Measurements from ENCODE around the gene TSC2. TPM values are rescaled to one million over a fixed set of nuclear protein-coding genes. Genes with fewer than 3 reads are reported as not detected.

TSC2 gene
- total and polyA plus RNA-seq, 2 of the 13 experiments (the other 11 are each of a cell fraction or from before 2014, with no cell fraction given) = 19.6 to 40.4 TPM

GRCh38 chr16:2035431-2036199, 12.2 kb upstream of the TSC2 start (continued):
- TF ChIP-seq, protein P1, sequence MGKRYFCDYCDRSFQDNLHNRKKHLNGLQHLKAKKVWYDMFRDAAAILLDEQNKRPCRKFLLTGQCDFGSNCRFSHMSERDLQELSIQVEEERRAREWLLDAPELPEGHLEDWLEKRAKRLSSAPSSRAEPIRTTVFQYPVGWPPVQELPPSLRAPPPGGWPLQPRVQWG (CRISPR knock-in tag; IDR thresholded peaks at IDR 0.05; ENCODE audit: borderline replicate concordance, low read depth) = no peak
- TF ChIP-seq E2F5 (CRISPR knock-in tag; conservative IDR thresholded peaks at IDR 0.05) (peak; percentile 41; the same call in 1 of the 2 replicates), ZBTB44 (CRISPR knock-in tag; IDR thresholded peaks at IDR 0.05) (no peak), ZNF276 (CRISPR knock-in tag; IDR thresholded peaks at IDR 0.05; ENCODE audit: low read depth) (no peak; the same call in 1 of the 2 replicates), ZNF841 (CRISPR knock-in tag; IDR thresholded peaks at IDR 0.05; ENCODE audit: borderline replicate concordance) (no peak), ZNF580 (CRISPR knock-in tag; IDR thresholded peaks at IDR 0.05; ENCODE audit: borderline replicate concordance, low read depth) (0 out of 2 replicates have a peak, but pooled peaks have one; percentile 70), RFXAP (CRISPR knock-in tag; IDR thresholded peaks at IDR 0.05; ENCODE audit: borderline replicate concordance) (peak; percentile 77; the same call in 1 of the 2 replicates), ZFAT (CRISPR knock-in tag; conservative IDR thresholded peaks at IDR 0.05) (no peak), ZMAT3 (CRISPR knock-in tag; conservative IDR thresholded peaks at IDR 0.05) (peak; percentile 73; the same call in 1 of the 2 replicates), TGIF2 (CRISPR knock-in tag; IDR thresholded peaks at IDR 0.05) (no peak), ZNF496 (CRISPR knock-in tag; IDR thresholded peaks at IDR 0.05; ENCODE audit: insufficient replicate concordance) (no peak), SSRP1 (CRISPR knock-in tag; IDR thresholded peaks at IDR 0.05) (no peak), ZNF230 (CRISPR knock-in tag; IDR thresholded peaks at IDR 0.05) (peak; percentile 28; the same call in 1 of the 2 replicates), ZNF562 (CRISPR knock-in tag; IDR thresholded peaks at IDR 0.05; ENCODE audit: borderline replicate concordance) (no peak), ZBTB2 (CRISPR knock-in tag; IDR thresholded peaks at IDR 0.05; ENCODE audit: low read depth) (0 out of 2 replicates have a peak, but pooled peaks have one; percentile 22), ARHGAP35 (CRISPR knock-in tag; IDR thresholded peaks at IDR 0.05; ENCODE audit: borderline replicate concordance) (no peak), MYNN (CRISPR knock-in tag; IDR thresholded peaks at IDR 0.05; ENCODE audit: low read depth) (peak; percentile 78; the same call in 1 of the 2 replicates), PLRG1 (conservative IDR thresholded peaks at IDR 0.05) (no peak)
- TF ChIP-seq, protein P2, sequence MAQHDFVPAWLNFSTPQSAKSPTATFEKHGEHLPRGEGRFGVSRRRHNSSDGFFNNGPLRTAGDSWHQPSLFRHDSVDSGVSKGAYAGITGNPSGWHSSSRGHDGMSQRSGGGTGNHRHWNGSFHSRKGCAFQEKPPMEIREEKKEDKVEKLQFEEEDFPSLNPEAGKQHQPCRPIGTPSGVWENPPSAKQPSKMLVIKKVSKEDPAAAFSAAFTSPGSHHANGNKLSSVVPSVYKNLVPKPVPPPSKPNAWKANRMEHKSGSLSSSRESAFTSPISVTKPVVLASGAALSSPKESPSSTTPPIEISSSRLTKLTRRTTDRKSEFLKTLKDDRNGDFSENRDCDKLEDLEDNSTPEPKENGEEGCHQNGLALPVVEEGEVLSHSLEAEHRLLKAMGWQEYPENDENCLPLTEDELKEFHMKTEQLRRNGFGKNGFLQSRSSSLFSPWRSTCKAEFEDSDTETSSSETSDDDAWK (CRISPR knock-in tag; IDR thresholded peaks at IDR 0.05) = no peak
- TF ChIP-seq, protein P3, sequence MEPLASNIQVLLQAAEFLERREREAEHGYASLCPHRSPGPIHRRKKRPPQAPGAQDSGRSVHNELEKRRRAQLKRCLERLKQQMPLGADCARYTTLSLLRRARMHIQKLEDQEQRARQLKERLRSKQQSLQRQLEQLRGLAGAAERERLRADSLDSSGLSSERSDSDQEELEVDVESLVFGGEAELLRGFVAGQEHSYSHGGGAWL (CRISPR knock-in tag; IDR thresholded peaks at IDR 0.05) = peak; percentile 79
